Fibroblast of pulmonary artery (primary cell): Measurements from ENCODE around the gene ALB.
"Not testable (repeated sequence)": the region's sequence is repeated elsewhere in the genome, so short reads cannot be mapped to it uniquely, and the experiment has no call there.

Experiments used
- DNase-seq: peaks from one replicate; pipeline ENCODE4 v3.0.0-alpha.2; 2010; ENCODE audit warnings: low read depth
- H3K4me3 ChIP-seq: replicated peaks from 2 replicates; pipeline ENCODE4 v1.5.1; 2011; ENCODE audit warnings: low read depth, mild to moderate bottlenecking, control low read depth, low read length, moderate library complexity
- TF ChIP-seq, protein P1 (sequence below): IDR thresholded peaks from 2 replicates; pipeline ENCODE4 v1.5.1; 2011; ENCODE audit warnings: mild to moderate bottlenecking, control low read depth, low read length, inconsistent platforms; ENCODE audit errors: missing control alignments

ALB gene

DNA sequence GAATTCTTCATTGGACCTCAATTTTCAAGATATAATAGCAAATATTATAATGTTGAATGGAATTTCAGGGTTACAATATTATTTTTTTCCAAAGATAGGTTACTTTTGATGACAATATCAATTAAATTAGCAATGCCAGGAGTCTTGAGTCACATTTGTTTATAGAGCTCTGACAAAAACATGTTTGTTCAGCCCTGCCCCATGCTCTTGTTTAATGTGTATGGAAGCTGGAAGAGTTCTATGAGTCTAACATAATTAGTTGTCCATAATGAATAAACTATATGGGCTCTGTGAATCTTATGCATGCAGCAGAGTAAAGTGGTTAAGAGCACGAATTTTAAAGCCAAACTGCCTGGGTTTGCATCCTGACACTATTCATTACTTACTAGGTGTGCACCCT lies 22.9 kb upstream of the ALB start:
- TF ChIP-seq, protein P1, sequence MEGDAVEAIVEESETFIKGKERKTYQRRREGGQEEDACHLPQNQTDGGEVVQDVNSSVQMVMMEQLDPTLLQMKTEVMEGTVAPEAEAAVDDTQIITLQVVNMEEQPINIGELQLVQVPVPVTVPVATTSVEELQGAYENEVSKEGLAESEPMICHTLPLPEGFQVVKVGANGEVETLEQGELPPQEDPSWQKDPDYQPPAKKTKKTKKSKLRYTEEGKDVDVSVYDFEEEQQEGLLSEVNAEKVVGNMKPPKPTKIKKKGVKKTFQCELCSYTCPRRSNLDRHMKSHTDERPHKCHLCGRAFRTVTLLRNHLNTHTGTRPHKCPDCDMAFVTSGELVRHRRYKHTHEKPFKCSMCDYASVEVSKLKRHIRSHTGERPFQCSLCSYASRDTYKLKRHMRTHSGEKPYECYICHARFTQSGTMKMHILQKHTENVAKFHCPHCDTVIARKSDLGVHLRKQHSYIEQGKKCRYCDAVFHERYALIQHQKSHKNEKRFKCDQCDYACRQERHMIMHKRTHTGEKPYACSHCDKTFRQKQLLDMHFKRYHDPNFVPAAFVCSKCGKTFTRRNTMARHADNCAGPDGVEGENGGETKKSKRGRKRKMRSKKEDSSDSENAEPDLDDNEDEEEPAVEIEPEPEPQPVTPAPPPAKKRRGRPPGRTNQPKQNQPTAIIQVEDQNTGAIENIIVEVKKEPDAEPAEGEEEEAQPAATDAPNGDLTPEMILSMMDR: no peak

GRCh38 chr4:73383452-73383851 lies 20.6 kb upstream of the ALB start:
- TF ChIP-seq, protein P1: no peak
- DNase-seq: no peak
- no peak overlapping the region for H3K4me3 ChIP-seq

More for the DNA sequence above, 22.9 kb upstream of the ALB start:
- H3K4me3 ChIP-seq: no peak overlapping the region
- DNase-seq: no peak

- no peak overlapping the region for H3K4me3 ChIP-seq
- no peak for DNase-seq
- TF ChIP-seq, protein P1: no peak
Measured at GRCh38 chr4:73387552-73387951, 16.5 kb upstream of the ALB start.

DNA sequence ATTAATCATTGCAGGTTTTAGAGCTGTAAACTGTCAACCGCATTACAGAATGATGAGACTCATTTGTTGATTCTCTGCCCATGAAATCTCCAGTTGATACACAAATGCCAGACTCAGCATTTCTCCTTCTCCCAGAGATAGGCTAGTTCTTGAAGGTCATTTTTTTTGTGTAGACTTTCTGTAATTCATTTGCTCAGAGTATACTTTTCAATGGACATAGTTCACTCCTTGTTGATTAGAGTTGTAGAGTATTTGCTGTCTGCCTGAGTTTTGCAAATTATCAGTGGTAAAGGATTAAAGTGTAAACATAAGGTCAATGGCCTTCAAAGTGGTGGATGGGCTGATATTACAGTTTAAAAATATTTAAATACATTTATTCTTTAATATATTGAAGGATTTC lies 15.2 kb upstream of the ALB start:
- no peak for DNase-seq
- H3K4me3 ChIP-seq: no peak overlapping the region
- TF ChIP-seq, protein P1: no peak

DNA sequence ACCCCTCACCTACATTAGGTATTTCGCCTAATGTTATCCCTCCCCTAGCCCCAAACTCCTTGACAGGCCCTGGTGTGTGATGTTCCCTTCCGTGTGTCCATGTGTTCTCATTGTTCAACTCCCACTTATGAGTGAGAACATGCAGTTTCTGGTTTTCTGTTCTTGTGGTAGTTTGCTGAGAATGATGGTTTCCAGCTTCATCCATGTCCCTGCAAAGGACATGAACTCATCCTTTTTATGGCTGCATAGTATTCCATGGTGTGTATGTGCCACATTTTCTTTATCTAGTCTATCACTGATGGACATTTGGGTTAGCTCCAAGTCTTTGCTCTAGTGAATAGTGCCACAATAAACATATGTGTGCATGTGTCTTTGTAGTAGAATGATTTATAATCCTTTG lies 14.4 kb upstream of the ALB start:
- DNase-seq, H3K4me3 ChIP-seq: not testable (repeated sequence)

- DNase-seq: no peak
- TF ChIP-seq, protein P1: no peak
Measured at GRCh38 chr4:73391774-73392173, 12.3 kb upstream of the ALB start.

GRCh38 chr4:73392936-73393335 lies 11.2 kb upstream of the ALB start:
- TF ChIP-seq, protein P1: no peak

More at GRCh38 chr4:73391774-73392173, 12.3 kb upstream of the ALB start:
- no peak overlapping the region for H3K4me3 ChIP-seq

More at GRCh38 chr4:73392936-73393335, 11.2 kb upstream of the ALB start:
- H3K4me3 ChIP-seq: no peak overlapping the region
- DNase-seq: no peak
